ENCODE measurements around the gene OR52I1.

Gene OR52I1

GRCh38 chr11:4611986-4612385 lies 18.1 kb downstream of the OR52I1 start:
- DNase-seq (ENCODE audit: low read depth in 2 of 2), result no peak

DNA sequence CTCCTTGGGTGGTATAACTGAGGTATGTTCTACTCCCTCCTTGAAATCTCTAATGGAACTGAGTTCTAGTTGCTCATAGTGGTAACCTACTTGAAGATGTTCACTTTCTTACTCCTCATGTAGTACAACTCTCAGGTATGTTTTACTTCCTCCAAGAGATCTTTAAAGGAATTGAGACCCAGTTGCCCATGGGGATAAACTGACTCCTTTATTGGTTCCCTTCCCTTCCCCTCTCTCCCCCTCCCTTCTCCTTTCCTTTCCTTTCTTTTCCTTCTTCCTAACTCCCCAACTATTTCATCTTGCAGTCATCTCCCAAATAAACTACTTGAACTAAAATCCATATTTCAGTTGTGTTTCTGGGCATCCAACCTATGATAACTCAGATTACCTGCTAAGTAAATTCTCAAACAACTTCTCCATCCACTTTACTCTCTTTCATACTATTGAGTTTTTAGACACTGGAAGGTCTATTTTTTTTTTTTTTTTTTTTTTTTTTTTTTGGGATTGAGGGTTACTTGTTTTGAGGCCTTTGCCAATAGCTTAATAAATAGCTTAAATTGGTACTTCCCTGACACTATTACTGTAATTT lies 22.1 kb downstream of the OR52I1 start:
- DNase-seq (ENCODE audit: low read depth in 2 of 2), result no peak

GRCh38 chr11:4619514-4619913 lies 25.7 kb downstream of the OR52I1 start:
- DNase-seq (ENCODE audit: low read depth in 2 of 2), result no peak

- DNase-seq (ENCODE audit: low read depth in 2 of 2), result peak; percentile 7 to 28
These were observed 32.6 kb downstream of the OR52I1 start for GRCh38 chr11:4626207-4627099.

GRCh38 chr11:4636136-4636535 lies 42.3 kb downstream of the OR52I1 start:
- DNase-seq (ENCODE audit: low read depth in 2 of 2), result no peak

DNA sequence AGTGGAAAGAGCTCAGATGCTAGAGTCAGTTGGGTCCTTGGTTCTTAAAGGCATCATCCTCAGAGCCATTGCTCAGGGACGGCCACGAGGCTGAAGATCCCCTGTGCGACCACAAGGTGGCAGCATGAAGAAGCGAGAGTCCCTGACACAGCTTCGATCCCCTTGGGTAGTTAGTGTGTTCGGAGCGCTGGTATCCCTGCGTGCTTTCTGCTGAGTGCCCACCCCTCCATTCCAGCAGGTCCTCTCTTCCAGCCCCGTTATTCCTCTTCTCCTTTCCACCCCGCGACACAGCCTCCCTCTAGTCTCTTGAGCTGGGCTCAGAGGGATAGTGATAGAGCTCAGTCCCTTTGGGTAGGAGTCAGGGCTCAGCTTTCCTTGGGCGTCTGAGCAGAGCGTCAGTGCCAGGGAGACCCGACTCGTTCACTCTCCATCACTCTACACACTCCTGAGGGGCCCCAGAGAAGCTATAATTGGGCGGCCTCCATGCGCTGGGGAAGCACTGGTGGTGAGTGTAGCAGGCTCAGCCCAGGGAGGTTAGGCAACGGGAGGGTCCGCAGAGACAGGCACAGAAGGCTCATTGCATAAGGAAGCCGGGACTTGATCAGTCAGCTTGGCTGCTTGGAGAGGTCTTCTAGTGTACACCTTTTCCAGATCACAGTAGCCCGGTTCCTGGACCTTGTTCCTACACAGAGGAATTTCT lies 43.3 kb downstream of the OR52I1 start, which contains the start of gene OR51D1:
Gene OR51D1, plus strand, starts transcription at position 516 of the 700 bp plus-strand sequence. CDS start 2,314 bp downstream, outside the sequence.
- DNase-seq (ENCODE audit: low read depth in 2 of 2), result peak; percentile 48 to 56

DNA sequence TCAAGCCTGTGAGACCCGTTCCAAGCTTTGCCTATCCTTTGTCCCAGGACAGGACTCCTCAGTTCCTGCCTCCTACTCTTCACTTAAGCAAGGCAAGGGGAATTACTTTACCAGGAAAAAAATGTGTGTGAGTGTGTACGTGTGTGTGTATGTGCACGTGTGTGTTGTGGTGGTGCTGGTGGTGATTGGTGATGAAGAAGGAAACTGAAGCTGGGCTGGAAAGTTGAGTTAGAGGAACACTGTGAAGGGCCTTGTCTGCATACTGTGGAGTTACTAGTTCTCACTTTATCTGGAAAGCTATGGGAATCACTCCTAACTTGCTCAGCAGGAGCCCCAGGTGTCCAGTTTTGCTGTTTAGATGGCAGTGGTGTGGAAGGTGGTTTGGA lies 43.8 kb downstream of the OR52I1 start:
- no peak for DNase-seq (ENCODE audit: low read depth in 2 of 2)

GRCh38 chr11:4639931-4640330 lies 46.1 kb downstream of the OR52I1 start:
- no peak for DNase-seq (ENCODE audit: low read depth in 2 of 2)

DNA sequence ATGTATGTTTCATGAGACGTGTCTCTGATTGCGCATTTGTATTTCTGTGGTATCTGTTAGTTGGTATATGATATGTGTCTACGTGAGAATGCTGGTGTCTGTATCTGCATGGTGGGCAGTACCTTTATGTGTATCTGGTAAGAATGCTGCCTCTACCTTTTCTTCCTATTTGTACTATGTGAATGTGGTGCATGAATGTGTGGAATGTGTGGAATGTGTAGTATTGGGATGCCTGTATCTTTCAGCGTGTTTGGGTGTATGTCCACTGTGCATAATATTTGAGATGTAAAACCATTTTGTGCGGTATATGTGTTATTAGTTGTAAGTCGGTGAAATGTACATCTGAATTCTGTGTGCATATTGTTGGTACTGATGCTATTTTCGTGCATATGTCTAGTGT lies 47.7 kb downstream of the OR52I1 start:
- no peak for DNase-seq (ENCODE audit: low read depth in 2 of 2)

DNA sequence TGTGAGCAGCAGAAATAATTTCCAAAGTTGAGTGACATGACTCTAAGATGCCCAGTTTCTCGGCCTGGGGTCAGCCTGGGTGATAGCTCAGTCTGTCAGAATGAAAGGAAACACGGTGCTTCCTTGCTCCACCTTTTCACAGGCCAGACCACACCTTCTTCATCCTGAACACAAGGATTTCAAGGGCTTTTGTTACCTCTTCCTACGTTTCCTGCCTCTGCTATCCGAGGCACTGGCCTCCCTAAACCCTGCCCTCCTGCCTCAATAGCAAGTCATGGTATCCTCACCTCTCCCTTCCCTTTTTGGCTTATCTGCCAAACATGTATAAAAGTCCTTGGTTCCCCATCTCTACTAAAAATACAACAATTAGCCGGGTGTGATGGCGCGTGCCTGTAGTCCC lies 48.2 kb downstream of the OR52I1 start:
- DNase-seq (ENCODE audit: low read depth in 2 of 2), result no peak

DNA sequence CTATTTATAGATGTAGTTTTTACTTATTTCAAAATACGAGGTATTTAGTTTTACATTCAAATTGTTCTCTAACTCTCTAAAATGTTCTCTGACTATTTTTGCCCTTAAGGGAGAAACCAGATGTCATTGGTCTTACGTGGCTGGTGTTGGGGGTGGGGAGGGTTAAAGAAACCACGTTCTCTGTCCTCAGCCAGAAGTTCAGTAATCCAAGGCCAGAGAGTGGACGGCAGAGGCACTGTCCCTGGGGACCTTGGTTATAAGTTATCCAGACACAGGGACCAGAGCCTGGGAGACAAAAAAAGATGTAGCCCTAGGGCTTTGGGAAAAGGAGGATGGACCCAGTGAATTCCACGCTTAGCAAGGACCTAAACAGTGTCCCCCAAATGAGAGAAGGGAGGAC lies 49.2 kb downstream of the OR52I1 start:
- no peak for DNase-seq (ENCODE audit: low read depth in 2 of 2)

DNA sequence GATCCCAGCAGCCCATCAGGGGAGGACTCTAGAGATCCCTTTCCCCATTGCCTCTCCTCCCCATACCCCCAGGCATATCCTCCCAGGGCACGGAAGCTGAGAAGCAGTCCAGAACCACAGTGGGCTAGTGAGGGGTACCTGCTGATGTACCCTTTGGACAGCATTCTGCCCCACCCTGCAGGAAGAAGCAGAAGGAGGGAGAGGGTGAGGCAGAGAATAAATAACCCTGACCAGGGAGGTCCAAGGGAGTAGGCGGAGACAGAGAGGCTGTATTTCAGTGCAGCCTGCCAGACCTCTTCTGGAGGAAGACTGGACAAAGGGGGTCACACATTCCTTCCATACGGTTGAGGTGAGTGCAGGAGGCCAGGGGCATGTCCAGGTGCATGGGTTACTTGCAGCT lies 49.8 kb downstream of the OR52I1 start, which contains the start of gene OR51E1:
Gene OR51E1, plus strand, starts transcription at position 301 of the 400 bp plus-strand sequence. CDS start 8,545 bp downstream, outside the sequence.
- no peak for DNase-seq (ENCODE audit: low read depth in 2 of 2)

GRCh38 chr11:4644233-4644632 lies 50.4 kb downstream of the OR52I1 start:
- no peak for DNase-seq (ENCODE audit: low read depth in 2 of 2)

All from activated CD4-positive, alpha-beta T cell treated with anti-CD3 and anti-CD28 coated beads for 24 hours (primary cell).